ENCODE results near the gene CFAP77.

The CFAP77 gene

DNA sequence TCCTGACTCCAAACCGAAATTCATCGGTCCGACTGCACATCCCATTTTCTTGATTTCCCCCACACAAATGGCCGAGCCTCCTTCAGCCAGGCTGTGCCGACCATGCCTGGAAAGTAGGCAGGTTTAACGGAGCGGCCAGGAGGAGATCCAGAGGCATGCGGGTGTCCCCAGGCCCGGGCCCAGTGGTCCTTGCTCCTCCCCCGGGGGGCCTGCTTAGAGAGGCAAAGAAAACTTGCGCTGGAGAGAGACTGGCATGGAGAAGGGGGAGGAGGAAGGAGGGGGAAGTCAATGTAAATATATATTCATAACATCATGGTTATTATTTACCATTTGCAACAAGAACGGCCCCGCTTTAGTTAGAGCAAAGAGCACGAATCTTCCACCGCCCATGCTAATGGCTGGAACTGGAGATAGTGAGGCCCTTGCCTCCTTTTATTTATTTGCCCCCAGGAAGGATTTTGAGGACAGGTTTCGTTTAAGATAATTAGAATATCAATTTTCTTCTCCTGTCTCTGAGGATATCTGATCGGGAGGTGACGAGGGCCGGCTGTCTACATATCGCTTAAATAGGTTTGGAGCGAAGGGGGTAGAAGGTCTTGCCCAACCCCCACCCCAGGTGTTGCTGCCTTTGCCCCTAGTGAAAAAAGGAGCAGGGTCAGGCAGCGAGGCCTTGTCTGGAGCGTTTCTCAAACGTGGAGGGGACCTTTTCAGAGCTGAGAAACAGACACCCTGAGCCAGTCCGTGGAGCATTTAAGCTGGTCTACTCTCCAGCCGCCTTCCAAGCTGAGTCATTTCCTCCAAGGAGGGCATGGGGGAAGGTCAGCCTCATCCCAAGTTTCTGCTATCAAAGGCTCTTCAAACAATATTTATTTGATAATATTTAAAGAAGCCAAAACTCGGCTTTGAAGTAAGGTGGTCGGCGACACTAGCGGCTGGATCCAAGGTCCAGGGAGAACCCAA lies 174.9 kb downstream of the CFAP77 start:
- DNase-seq, result peak; percentile 80

DNA sequence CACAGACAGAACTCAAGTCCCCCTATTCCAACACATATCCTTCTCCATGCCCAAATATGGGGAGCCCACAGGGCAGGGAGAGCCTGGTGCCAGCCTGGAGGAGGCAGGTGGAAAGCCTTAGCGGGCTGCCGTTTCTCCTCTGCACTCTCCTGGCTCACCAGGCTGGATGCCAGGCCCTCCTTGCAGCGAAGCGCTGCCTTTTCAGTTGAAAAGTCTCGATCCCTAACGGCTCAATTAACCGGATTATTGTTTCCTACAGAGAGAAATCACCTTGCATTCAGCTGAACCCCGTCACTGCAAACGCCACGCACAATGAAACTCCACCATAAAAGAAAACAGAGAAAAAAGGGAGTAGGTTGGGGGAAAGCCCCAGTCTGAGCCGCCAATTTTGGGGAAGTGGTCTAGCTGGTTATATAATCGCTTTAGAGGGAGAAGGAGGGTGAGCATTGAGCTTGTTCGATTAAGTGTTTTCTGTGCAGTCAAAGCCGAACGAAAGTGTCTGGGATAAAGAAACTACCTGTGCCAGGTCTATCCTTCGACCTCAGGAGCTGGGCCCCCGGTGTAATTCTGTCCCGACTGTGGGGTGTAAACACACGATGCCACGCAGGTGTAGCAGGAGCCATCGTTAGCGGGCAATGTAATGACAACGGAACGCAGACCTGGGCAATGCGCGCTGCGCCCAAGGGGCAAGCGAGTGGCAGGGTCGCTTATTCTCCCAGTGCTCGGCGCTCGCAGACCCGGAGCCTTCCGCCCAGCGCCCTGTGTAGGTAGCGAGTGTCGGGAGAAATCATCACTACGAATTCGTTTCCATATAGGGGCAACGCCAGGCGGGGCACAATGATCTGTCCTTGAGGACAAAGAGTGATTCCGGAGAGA lies 176.2 kb downstream of the CFAP77 start:
- DNase-seq, result no peak

DNA sequence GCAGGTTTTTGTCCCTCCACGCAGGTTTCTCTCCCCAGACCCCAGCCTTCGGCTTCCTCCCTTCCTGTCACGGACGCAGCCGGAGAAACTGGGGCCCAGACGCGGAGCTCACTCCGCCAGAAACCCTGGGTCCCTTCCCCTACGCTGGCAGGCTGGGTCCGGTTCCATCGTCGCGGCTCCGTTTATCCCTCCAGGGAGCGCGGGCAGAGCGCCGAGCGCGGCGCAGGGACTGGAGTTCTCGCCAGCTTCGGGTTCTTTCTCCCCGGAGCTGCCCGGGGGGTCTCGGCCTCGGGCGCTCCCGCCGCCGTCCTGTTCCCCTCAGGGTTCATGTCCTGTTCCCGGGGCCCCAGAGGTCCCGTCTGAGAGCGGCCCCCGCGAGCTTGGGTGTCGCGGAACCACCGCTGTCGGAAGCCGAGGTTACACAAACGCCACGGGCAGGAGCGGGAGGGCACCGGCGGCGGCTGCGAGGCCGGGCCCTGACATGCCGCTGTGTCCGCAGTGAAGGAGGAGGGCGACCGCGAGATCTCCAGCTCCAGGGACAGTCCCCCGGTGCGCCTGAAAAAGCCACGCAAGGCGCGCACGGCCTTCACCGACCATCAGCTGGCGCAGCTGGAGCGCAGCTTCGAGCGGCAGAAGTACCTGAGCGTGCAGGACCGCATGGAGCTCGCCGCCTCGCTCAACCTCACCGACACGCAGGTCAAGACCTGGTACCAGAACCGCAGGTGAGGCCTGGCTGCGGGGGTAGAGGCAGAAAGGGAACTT lies 177.0 kb downstream of the CFAP77 start:
- DNase-seq, result no peak

DNA sequence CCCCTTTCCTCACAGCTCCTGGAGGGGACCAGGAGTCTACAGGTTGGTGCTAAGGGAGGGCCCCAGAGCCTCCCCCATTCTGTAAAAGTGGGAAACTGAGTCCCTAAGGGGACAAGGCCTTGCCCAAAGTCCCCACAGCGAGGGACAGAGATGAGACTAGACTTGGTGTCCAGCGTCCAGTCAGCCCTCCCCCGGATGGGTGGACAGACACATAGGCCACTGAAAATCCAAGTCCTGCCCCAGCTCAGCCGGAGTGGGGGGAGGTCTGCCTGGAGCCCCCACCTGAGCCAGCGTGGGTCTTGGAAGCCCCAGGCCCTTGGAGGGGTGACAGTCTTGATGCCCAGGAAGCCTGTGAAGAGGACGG lies 177.6 kb downstream of the CFAP77 start:
- no peak for DNase-seq

DNA sequence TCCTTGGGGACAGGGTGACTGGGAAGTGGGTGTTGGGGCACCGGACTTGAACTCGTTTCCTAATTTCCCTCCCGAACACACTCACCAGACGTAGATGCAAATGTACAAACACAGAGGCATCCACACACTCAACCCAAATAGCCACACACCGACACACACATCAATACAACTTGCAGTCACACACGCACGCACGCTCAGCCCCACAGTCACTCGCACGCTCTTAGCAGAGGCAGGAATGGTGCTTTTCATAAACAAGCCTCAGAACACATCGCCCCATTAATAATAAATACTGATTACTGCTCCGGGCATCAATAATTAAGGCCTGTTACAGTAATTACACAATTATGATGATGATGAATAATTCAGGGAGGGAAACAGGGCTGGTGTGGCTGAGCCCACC lies 178.1 kb downstream of the CFAP77 start:
- DNase-seq, result no peak

DNA sequence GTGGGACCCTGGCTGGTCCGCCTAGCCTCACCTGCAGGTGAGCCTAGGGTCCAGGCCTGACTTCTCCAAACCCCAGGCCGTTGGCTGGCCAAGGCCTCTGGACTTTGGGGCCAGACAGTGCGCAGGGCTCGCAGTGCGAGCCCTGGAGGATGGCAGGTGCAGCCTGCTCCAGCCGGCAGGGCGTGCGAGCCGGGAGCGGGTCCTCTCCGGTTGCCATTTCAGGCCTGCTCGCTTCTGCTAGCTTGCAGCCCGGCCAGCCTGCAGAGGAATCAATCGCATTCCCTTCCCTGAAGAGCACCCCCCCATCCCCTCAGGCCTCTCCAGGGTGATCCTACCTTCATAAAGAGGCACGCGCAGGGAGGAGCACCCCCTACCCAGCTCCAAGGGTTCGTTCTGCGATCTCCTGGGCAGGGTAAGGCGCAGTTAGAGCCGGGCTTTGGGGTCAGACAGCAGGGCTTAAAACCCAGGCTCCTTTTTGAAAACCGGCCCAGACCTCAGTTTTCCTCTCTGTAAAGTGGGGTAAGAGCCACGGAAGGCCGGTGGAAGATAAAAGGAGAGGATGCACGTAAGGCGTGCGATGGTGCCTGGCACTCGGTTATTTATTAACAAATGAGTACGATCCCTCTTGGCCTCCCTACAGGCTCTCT lies 178.6 kb downstream of the CFAP77 start:
- DNase-seq, result no peak

DNA sequence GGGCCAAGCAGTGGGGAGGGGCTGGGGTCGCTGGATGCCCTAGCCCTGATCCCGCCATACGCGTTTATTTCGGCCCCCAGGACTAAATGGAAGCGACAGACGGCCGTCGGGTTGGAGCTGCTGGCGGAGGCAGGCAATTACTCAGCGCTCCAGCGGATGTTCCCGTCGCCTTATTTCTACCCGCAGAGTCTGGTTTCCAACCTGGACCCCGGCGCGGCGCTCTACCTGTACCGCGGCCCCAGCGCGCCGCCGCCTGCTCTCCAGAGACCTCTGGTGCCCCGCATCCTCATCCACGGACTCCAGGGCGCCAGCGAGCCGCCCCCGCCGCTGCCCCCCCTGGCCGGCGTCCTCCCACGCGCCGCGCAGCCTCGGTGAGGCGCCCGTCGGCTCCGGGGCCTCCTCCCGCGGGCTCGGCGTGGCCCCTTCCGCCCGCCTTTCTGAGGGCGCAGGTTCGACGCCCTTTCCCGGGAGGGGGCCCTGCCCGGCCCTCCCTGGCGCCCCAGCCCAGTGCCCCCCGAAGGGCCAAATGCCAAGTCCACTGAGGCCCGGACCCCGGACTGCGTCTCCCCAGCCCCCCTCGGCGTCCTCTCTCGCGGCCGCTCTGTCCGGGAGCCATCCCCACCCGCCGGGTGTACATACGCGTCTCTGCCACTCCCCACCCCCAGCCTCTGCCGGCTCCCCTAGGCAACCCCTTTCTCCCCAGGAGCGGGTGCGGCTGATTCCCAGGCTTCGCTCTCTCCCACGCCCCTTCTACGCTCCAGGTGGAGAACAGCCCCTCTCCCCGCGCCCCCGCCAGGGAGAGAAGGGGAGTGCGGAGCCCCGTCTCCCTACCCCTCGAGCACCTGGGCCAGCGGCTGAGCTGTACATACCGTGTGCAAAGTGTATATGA lies 179.4 kb downstream of the CFAP77 start:
- no peak for DNase-seq

DNA sequence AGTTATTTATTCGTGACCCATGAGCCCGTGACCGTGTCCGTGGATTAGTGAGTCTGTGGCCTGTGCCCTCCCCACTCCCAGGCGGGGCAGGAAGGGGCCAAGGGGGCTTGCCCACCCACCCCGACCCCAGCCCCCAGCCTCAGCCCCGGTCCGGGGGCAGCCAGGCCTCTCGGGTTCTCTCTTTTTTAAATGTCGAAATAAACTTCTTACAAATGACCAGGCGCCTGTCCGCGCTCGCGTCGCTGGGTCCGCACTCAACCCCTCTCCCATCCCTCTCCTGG lies 180.0 kb downstream of the CFAP77 start:
- DNase-seq, result no peak

DNA sequence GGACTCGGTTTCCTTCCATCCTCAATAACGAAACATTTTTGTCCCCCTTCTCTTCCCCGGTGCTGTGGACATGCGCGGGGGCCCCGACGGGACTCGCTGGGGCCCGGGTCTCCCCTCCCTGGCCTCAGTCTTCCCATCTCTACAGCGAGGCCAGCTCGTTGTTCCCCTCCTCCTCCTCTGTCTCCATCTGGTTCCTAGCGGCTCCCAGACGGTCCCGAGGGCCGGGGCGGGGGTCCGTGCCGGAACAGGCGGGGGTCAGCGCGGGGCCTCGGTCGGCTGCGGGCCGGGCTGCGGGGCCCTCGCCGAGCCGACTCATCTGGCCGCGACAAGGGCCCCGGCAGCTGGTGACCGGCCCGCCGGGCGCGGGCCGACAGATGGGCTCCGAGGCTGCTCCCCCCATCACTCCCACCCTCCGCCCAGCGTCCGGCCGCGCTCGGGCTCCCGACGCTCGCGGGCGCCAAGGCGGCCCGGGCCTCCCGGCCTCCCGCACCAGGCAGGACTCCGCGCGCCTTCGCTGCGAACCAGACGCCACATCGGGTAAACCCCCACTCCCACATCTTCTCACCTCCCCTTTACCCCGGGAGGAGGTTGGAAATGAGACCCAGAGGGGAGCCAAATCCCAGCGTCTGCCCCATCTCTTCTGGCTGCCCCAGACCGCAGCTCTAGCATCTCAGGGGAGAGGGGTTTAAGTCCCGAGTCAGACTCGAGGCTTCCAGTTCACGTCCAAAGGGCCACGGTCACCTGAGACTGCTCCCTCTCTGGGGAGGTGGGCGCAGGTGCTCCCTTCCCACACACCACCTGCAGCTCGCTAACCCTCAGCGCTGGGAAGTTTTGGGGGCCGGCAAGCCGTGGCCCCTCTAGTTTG lies 180.5 kb downstream of the CFAP77 start:
- no peak for DNase-seq

DNA sequence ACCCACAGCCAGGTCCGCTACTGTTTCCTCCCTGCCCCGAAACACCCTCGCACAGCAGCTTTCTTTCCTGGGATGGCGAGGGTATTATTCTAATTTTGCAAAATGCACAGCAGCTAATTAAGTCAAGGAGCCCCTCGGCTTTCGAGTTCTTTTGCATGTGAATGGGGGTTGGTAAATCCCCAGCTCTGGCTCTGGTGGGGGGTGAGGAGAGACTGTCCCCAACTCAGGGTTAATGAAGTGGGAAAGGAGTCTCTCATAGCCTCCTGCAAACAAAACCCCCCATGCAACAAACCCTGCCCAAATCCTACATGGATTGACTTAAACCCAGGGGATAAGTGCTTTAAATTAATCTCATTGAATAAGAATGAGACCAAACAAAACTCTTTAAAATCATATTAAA lies 181.2 kb downstream of the CFAP77 start:
- no peak for DNase-seq

DNA sequence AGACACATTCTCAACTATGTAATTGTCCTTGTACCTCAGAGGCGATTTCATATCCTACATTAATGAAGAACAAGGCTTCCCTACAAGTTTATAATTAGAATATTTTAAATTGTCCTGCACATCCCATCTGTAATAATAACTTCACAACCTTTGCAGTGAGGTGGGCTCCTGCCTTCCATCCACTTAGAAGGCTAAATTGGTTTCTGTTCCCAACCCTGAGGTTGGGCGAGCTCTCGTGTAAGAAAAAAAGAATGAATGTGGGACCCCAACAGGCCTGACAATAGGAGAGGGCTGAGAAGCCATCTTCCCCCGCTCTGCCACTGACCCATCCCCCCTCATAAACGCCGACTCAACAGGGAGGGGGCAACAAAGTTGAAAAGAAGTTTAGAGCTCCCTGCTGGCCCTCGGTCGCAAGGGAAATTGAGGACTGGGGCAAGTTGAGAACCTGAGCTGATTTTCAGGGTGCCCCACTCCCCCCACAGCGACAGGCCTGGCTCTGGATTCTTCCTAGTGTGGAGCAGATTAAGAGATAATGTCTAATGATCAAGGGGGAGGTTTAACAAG lies 181.8 kb downstream of the CFAP77 start:
- DNase-seq, result no peak

DNA sequence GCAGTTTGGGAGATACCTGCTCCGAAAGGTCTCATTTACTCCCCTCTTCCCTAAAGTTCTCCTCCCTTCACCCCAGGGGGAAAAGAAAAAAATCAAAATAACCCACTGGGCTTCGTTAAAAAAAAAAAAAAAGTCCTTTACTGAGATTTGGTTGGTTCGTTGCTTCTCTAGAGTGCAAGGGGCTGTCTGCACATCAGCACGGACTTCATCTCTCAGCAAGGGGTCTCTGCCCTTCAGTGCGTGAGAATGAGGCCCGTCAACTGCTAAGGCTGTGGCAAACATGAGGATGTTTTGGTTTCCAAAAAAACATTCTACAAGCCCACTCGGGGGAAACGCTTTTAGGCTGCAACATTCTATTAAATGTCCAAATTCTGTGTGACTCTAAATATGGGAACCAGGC lies 182.4 kb downstream of the CFAP77 start:
- no peak for DNase-seq

DNA sequence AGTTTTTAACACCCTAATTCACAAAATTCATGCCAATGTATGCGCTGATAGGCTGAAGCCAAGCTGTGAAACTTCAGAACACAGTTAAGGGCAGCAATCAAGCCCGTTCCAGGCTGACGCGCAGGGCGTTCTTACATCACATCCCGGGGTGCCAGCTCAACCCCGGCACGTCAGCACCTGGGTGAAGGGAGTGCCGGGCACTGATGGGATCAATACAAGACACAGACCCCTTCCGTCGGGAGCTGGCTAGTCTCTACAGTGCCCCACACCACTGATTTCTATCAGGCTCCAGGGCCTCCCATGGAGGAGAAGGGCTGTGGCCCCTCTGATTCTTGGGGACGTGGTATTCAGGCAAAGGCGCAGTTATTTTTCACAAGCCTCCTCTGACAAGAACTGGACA lies 184.4 kb downstream of the CFAP77 start:
- no peak for DNase-seq

DNA sequence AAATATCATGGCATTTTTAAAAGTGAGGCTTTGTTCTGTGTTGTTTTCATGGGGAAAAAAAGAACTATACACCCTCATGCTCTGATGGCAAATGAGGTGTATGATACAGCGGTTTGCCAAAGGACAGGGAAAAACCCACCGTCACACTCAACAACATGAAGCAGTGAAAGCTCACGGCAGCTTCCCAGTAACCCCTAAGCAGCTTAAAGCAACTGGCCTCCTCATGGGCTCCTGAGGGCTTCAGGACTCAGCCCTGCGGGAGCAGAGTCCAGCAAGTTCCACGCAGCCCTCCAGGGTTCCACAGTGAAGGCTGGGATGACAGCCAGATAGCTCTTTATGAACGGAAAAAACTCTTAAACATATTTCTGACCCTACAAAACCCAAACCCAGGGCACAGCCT lies 185.3 kb downstream of the CFAP77 start:
- no peak for DNase-seq

DNA sequence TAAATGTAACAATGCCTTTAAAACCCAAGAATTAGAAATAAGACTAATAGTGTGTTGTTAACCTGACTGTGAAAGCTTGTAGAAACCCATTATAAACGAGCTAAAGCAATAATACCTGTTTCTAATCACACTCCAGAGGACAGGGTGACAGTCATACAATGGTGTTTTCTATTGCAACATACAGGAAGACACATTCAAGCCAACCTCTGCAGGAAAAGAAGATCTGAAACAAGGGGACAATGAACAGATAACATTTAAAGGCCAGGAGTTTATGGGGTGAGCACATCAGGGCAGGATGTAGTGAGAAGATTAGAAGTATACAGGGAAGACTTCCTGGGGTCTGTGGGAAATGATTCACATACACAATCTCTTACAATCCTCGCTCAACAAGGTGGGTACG lies 186.2 kb downstream of the CFAP77 start:
- no peak for DNase-seq

DNA sequence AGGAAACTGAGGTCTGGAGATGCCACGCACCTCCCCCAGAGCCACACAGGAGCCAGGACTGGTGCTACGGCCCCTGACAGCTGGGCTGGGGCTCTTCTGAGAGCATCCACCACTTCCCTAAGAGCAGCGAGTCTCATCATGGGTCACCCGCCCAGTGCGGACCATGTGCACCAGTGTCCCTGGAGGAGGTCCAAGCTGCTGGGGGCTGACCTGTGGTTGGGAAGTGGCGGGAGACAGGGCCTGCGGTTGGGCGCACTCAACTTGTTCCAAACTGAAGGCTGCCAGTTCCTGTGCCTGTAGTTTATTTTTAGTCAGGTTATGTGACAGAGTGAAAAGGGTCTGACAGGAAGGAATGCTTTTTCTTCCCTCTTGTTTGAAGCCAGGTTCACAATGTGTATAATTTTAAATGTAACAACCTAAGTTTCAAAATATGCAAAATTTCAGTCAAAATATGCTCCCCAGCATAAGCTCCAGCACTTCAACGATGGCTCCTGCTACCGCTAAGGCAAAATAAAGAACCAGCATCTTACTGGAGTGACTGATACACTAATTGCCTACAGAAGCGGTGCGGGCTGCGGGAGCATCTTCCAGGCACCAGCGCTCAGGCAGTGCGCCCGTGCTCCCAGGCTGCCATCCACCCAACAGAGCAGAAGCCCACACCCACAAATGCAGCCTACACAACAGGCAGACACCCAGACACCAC lies 187.2 kb downstream of the CFAP77 start:
- no peak for DNase-seq

DNA sequence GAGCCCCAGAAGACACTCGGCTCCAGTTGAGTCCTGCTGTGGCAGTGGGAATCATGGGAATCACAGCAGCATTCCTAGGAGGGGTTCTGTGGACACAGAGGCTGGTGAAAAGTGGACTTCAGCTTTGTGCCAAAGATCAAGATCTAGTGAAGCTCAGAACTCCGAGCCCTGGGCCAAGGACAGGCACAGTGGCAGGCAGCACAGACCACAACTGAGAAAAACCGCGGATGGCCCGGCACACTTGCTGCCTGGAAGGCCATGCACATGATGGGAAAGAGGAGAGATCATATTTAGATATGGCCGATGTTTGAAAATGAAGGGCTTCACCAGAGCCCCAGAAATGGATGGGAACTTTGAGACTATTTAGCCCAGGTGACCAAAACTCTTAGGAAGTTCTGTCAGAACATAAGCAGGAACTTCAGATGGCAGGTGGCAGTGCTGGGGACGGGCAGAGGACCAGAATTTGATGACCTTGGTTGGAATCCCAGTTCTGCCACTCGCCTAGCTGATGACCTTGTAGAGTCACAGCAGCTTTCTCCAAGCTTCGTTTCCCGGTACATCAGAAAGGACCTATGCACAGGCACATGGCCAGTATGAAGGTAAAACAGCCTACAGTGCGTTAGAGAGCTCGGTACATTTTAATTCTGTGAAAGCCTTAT lies 190.4 kb downstream of the CFAP77 start:
- no peak for DNase-seq

DNA sequence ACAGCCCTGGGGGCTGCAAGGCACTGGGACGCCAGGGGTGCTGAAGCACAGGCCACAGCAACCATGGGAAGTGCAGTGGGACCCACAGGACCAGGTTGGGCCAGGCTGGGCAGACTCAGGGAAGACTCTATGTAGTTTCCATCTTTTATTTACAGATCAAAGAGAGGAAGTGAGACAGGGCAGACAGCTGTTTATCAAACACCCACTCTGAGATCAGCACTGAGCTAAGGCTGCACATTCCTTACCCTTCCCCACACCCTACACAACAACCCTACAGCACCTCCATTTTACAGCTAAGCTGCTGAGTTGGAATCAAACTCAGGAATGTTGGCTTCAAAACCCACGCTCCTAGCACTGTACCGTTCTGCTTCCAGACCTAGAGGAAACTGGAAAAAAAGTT lies 192.2 kb downstream of the CFAP77 start:
- DNase-seq, result no peak

DNA sequence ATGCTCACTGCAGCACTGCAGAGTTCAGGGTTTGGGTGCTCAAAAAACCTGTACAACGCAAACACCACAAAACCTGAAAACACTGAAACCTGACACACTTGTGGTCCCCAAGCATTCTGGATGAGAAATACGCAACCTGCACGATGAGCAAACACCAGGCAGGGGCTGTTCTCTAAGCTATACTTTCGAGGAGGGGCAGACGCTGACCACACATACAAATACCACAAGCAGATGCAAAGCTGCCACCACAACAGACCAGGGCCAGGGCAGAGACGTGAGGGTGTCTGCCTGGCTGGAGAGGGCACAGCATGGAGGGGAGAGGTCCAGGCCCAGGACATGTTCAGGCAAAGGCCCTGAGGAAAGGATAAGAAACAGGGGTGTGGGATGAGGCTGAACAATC lies 195.4 kb downstream of the CFAP77 start:
- DNase-seq, result no peak

Data from 8988T (cell line).